Parathyroid adenoma (tissue), 2 donors: ENCODE results near the gene FLII.

Source experiments
- H2AFZ ChIP-seq: fragments of 300-600 bp; sonication (generic); one replicate; pipeline ENCODE4 v1.7.0; 2017; ENCODE audit warnings: antibody characterized with exemption, mild to moderate bottlenecking
- H3K27ac ChIP-seq: fragments of 300-600 bp; sonication (generic); one replicate; pipeline ENCODE4 v1.7.0; 2017
- H3K27me3 ChIP-seq: fragments of 300-600 bp; sonication (generic); one replicate; pipeline ENCODE4 v1.7.0; 2017; ENCODE audit warnings: low read length; ENCODE audit not compliant: control insufficient read depth, insufficient read depth
- H3K36me3 ChIP-seq: fragments of 300-600 bp; sonication (generic); one replicate; pipeline ENCODE4 v1.7.0; 2017; ENCODE audit warnings: low read length; ENCODE audit not compliant: control insufficient read depth, insufficient read depth
- H3K4me1 ChIP-seq: fragments of 300-600 bp; sonication (generic); one replicate; pipeline ENCODE4 v1.7.0; 2017; ENCODE audit warnings: control low read depth
- H3K4me2 ChIP-seq: fragments of 300-600 bp; sonication (generic); one replicate; pipeline ENCODE4 v1.7.0; 2017; ENCODE audit warnings: low read length
- H3K4me3 ChIP-seq: fragments of 300-600 bp; sonication (generic); one replicate; pipeline ENCODE4 v1.7.0; 2017; ENCODE audit warnings: low read depth, low read length
- H3K79me2 ChIP-seq: fragments of 300-600 bp; sonication (generic); one replicate; pipeline ENCODE4 v1.7.0; 2017; ENCODE audit warnings: control low read depth
- H3K9ac ChIP-seq: fragments of 300-600 bp; sonication (generic); one replicate; pipeline ENCODE4 v1.7.0; 2017; ENCODE audit warnings: mild to moderate bottlenecking
- H3K9me3 ChIP-seq: fragments of 300-600 bp; sonication (generic); one replicate; pipeline ENCODE4 v1.7.0; 2017; ENCODE audit warnings: low read length; ENCODE audit not compliant: control insufficient read depth
- CTCF ChIP-seq: fragments of 300-600 bp; sonication (generic); IDR thresholded peaks from one replicate; pipeline ENCODE4 v1.7.0; 2017; ENCODE audit warnings: antibody characterized with exemption, mild to moderate bottlenecking
- donor health status: primary hyperparathyroidism.

The FLII gene

GRCh38 chr17:18261146-18261515 lies 2.6 kb upstream of the FLII start:
- H3K36me3 ChIP-seq: no peaks in the 10 kb centered on the region
- peak overlapping the region; percentile 78 for H3K9ac ChIP-seq
- no peaks in the 10 kb centered on the region for H3K27me3 ChIP-seq
- H2AFZ ChIP-seq: peak overlapping the region; percentile 90
- H3K4me3 ChIP-seq: peak overlapping the region; percentile 92
- no peaks in the 10 kb centered on the region for H3K9me3 ChIP-seq
- H3K4me1 ChIP-seq: peaks cover 26% of the 10 kb centered on the region
- H3K4me2 ChIP-seq: peak overlapping the region; percentile 97
- peak overlapping the region; percentile 97 for H3K27ac ChIP-seq
- no peak for TF ChIP-seq CTCF
- H3K79me2 ChIP-seq: peaks cover 39% of the 10 kb centered on the region

- Histone ChIP-seq H3K27me3 (no peaks in the 10 kb centered on the region), H3K4me1 (peaks cover 26% of the 10 kb centered on the region), H3K9me3 (no peaks in the 10 kb centered on the region), H3K36me3 (no peaks in the 10 kb centered on the region), H3K27ac (peak within 1 kb of the TSS; percentile 97), H3K9ac (peak within 1 kb of the TSS; percentile 78), H3K4me2 (peak within 1 kb of the TSS; percentile 97), H3K79me2 (peaks cover 44% of the 10 kb centered on the region), H2AFZ (peak within 1 kb of the TSS; percentile 90), H3K4me3 (peak within 1 kb of the TSS; percentile 92)
- no peak for TF ChIP-seq CTCF
These were observed 2.0 kb upstream of the FLII start, which contains the start of gene MIEF2 for GRCh38 chr17:18260332-18261145. TSS of gene MIEF2 (plus strand) at chr17:18260662. CDS start at chr17:18262721, 2,059 bp downstream.

- no peaks in the 10 kb centered on the region for H3K36me3 ChIP-seq
- H3K4me2 ChIP-seq: peak overlapping the region; percentile 97
- H3K27me3 ChIP-seq: no peaks in the 10 kb centered on the region
- peaks cover 26% of the 10 kb centered on the region for H3K4me1 ChIP-seq
- H3K27ac ChIP-seq: peak overlapping the region; percentile 97
- peak overlapping the region; percentile 92 for H3K4me3 ChIP-seq
- H2AFZ ChIP-seq: peak overlapping the region; percentile 90
- H3K9me3 ChIP-seq: no peaks in the 10 kb centered on the region
- H3K79me2 ChIP-seq: peaks cover 49% of the 10 kb centered on the region
- TF ChIP-seq CTCF: no peak
- H3K9ac ChIP-seq: no peak overlapping the region
These were observed 1.2 kb upstream of the FLII start for GRCh38 chr17:18259621-18260331.

DNA sequence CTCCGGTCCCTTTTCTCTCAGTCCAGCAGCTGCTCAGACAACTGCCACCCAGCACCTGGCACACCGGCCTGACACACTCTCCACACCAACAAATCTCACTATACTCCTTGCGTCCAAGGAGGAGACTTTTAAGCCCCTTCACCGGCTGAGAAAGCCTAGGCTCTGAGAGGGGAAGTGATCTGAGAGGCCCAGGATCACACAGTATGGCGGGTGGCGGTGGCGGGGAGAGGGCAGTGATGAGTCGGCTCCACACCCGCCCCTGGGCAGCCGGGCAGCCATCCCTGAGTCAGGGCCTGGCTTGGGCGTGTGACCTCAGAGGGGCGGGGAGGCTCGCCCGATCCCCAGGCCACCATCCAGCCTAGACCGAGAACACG lies 569 bp downstream of the FLII start:
- no peaks in the 10 kb centered on the region for H3K27me3 ChIP-seq
- H3K4me1 ChIP-seq: peaks cover 26% of the 10 kb centered on the region
- no peak for TF ChIP-seq CTCF
- peaks cover 52% of the 10 kb centered on the region for H3K79me2 ChIP-seq
- peak overlapping the region; percentile 90 for H3K4me3 ChIP-seq
- peak overlapping the region; percentile 50 for H3K9ac ChIP-seq
- H3K36me3 ChIP-seq: no peaks in the 10 kb centered on the region
- H3K9me3 ChIP-seq: no peaks in the 10 kb centered on the region
- peak overlapping the region; percentile 92 for H2AFZ ChIP-seq
- H3K27ac ChIP-seq: peak overlapping the region; percentile 92
- peak overlapping the region; percentile 91 for H3K4me2 ChIP-seq
